Esophagus muscularis mucosa (tissue), 3 donors: ENCODE data around the gene SAC3D1.

Source experiments
- POLR2A ChIP-seq: fragments of 450-650 bp; IDR thresholded peaks from one replicate; pipeline ENCODE4 v1.6.1; 2017; ENCODE audit warnings: antibody characterized with exemption, moderate library complexity, mild to moderate bottlenecking, low read depth
- TF ChIP-seq, protein P1 (sequence below), 3 experiments: fragments of 200-600 bp in 2 of 3; fragments of 450-650 bp in 1 of 3; sonication (generic) in 2 of 3; IDR thresholded peaks; one replicate each; pipeline ENCODE4 v1.5.1; 2017 to 2019; ENCODE audit warnings: antibody characterized with exemption in 3 of 3, mild to moderate bottlenecking in 2 of 3, moderate library complexity in 1 of 3

DNA sequence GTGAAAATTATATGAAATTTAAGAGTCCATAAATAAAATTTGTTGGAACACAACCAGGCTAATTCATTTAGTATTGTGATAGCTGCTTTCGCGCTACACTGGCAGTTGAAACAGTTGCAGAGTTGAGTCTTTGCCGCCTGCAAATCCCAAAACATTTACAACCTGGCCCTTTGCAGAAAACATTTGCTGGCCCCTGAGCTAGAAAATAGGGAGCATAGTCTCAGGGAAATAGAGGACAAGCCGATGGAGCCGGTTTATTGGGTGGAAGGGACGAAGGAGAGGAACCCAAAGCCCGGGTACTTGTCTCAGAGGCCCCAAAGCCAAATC lies 527 bp upstream of the SAC3D1 start:
- TF ChIP-seq POLR2A: no peak
- TF ChIP-seq, protein P1, sequence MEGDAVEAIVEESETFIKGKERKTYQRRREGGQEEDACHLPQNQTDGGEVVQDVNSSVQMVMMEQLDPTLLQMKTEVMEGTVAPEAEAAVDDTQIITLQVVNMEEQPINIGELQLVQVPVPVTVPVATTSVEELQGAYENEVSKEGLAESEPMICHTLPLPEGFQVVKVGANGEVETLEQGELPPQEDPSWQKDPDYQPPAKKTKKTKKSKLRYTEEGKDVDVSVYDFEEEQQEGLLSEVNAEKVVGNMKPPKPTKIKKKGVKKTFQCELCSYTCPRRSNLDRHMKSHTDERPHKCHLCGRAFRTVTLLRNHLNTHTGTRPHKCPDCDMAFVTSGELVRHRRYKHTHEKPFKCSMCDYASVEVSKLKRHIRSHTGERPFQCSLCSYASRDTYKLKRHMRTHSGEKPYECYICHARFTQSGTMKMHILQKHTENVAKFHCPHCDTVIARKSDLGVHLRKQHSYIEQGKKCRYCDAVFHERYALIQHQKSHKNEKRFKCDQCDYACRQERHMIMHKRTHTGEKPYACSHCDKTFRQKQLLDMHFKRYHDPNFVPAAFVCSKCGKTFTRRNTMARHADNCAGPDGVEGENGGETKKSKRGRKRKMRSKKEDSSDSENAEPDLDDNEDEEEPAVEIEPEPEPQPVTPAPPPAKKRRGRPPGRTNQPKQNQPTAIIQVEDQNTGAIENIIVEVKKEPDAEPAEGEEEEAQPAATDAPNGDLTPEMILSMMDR (IDR thresholded peaks at IDR 0.05): no peak
